ENCODE results near the gene PRH1. TPM values are rescaled to one million over a fixed set of nuclear protein-coding genes. Genes with fewer than 3 reads are reported as not detected.
A peak's percentile ranks its signal among the peaks of the same experiment; 100 is the strongest.

PRH1 gene
- total and polyA plus RNA-seq, 2 of the 13 experiments (the other 11 are each of a cell fraction or from before 2014, with no cell fraction given) = 5.3 to 18.8 TPM

- TF ChIP-seq ZNF639 (CRISPR knock-in tag; conservative IDR thresholded peaks at IDR 0.05) (no peak), SALL1 (CRISPR knock-in tag; IDR thresholded peaks at IDR 0.05) (no peak), FOSL2 (CRISPR knock-in tag; IDR thresholded peaks at IDR 0.05) (peak; percentile 59; the same call in 1 of the 2 replicates)
Observed at GRCh38 chr12:10901427-10901826, 17.4 kb upstream of the PRH1 start (continued).

GRCh38 chr12:10900972-10901371, 16.9 kb upstream of the PRH1 start:
- Histone ChIP-seq H3K9ac (ENCODE audit: insufficient read depth, low read depth, low read length) (no peak overlapping the region), H3K4me3 (replicated peaks in 1 of 3; ENCODE audit: insufficient read depth in 1 of 3, low read depth in 2 of 3, low read length in 3 of 3) (no peak overlapping the region), H3K79me2 (ENCODE audit: insufficient read depth, low read length) (peaks cover 2% of the 10 kb centered on the region), H2AFZ (ENCODE audit: low read length) (no peak overlapping the region), H3K4me2 (ENCODE audit: low read depth, low read length) (no peak overlapping the region), H3K27me3 (ENCODE audit: control insufficient read depth in 1 of 2, insufficient read depth in 2 of 2, low read length in 2 of 2) (no peaks in the 10 kb centered on the region), H4K20me1 (ENCODE audit: insufficient read depth, low read length) (no peaks in the 10 kb centered on the region), H3K9me3 (ENCODE audit: low read length) (peaks cover 38% of the 10 kb centered on the region), H3K4me1 (ENCODE audit: insufficient read depth, low read length) (peaks cover 10% of the 10 kb centered on the region; the same call in 1 of the 2 replicates), H3K36me3 (replicated peaks in 1 of 2; ENCODE audit: control insufficient read depth in 1 of 2, insufficient read depth in 2 of 2, low read length in 2 of 2) (0 out of 5 replicates have a peak, but pooled peaks cover 0 to 3% of the 10 kb centered on the region in 2 experiments), H3K27ac (ENCODE audit: extremely low read length, insufficient read depth, low read length) (no peak overlapping the region)
- no peak for FAIRE-seq
- ATAC-seq = no peak
- POLR2A ChIA-PET = no interaction called here
- in situ Hi-C loops (cut with HindIII; ENCODE audit: extremely low pct_ligation_motif_present, low pct_unique_long_range_greater_than_20kb) (no loop called here), intact Hi-C loops (cut with micrococcal nuclease; ENCODE audit: unreplicated experiment) (loop anchor here (2.0 to 5.0 kb wide), 2 partner anchors 34 to 130 kb away; no protein-coding TSS in a partner anchor)
- BruUV-seq (replicated peaks) = no TSS peak
- CTCF ChIA-PET (ENCODE audit: low intra/inter-chr PET ratio, low total read pairs) = interaction anchor here (1.2 to 1.5 kb wide), 2 partner anchors 33 to 130 kb away, joined by 5 to 13 read pairs; no protein-coding TSS in a partner anchor
- DNase-seq (ENCODE audit: low spot score) = no peak
- WGBS (ENCODE audit: low lambda C conversion rate) = 100% methylated on average over 1 of the region's 1 CpG
- TF ChIP-seq ZNF574 (CRISPR knock-in tag; IDR thresholded peaks at IDR 0.05) (no peak), HDAC2 (CRISPR knock-in tag; IDR thresholded peaks at IDR 0.05) (no peak), HCFC1 (IDR thresholded peaks at IDR 0.05; ENCODE audit: low read depth, low read length) (no peak), ZFP36L2 (CRISPR knock-in tag; IDR thresholded peaks at IDR 0.05) (no peak), ZFP36L1 (CRISPR knock-in tag; IDR thresholded peaks at IDR 0.05) (no peak), ZBTB43 (CRISPR knock-in tag; conservative IDR thresholded peaks at IDR 0.05) (no peak), ZNF350 (CRISPR knock-in tag; IDR thresholded peaks at IDR 0.05; ENCODE audit: borderline replicate concordance, low read depth) (no peak), IRF2 (CRISPR knock-in tag; IDR thresholded peaks at IDR 0.05) (no peak), LRRFIP1 (CRISPR knock-in tag; conservative IDR thresholded peaks at IDR 0.05) (no peak), ZNF770 (CRISPR knock-in tag; IDR thresholded peaks at IDR 0.05) (no peak)
